Astrocyte (in vitro differentiated cells and primary cell): ENCODE data around the gene EFCAB6.

Source experiments
- CTCF ChIP-seq: IDR thresholded peaks from 2 replicates; pipeline ENCODE4 v1.5.1; 2011; ENCODE audit warnings: low read depth, mild to moderate bottlenecking, inconsistent platforms, low read length, moderate library complexity; ENCODE audit not compliant: insufficient read depth
- EZH2 ChIP-seq: IDR thresholded peaks from 2 replicates; pipeline ENCODE4 v1.6.1; 2012; ENCODE audit warnings: mild to moderate bottlenecking, low read length, inconsistent platforms; ENCODE audit not compliant: insufficient read depth

- TF ChIP-seq CTCF, result no peak
- no peak for TF ChIP-seq EZH2
These were observed 85.8 kb downstream of the EFCAB6 start for GRCh38 chr22:43726322-43726721.
